A673 (cell line): ENCODE measurements around the gene SOST.

Source experiments
- CTCF ChIP-seq: fragments of 300-800, 200-600 bp; sonication (generic); conservative IDR thresholded peaks from 2 replicates; pipeline ENCODE4 v1.5.1; 2017; ENCODE audit warnings: low read depth, mild to moderate bottlenecking, antibody characterized with exemption, low read length, moderate library complexity, mixed read lengths
- EZH2 ChIP-seq: fragments of 200-600 bp; sonication (generic); IDR thresholded peaks from 2 replicates; pipeline ENCODE4 v1.6.1; 2017; ENCODE audit warnings: borderline replicate concordance, low read depth, mild to moderate bottlenecking, mixed read lengths, antibody characterized with exemption, low read length; ENCODE audit not compliant: poor library complexity, severe bottlenecking

- TF ChIP-seq CTCF (no peak), EZH2 (no peak)
These were observed 46.5 kb upstream of the SOST start for GRCh38 chr17:43805117-43805516.
